ENCODE results near the gene NPAS3.

Gene NPAS3

DNA sequence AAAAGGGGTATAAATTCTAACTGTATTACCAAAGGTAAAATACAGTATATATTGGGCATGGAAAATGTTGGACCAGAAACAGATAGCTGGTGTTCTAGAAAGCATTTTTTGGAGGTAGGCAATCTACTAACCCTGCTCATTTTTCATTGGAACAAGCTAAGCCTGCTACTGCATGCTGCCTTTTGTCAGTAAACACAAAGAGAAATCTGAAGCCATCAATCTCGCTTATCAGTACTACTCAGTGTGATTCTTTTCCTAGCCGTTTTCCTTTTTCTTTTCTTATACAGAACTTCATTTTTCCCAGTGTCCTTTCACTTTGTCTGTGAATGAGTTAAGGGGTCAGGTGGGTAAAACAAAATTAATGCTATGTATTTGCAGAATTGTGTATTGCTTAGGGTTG, 312.3 kb downstream of the NPAS3 start:
- no peak for DNase-seq (ENCODE audit: low read depth in 2 of 2)

DNA sequence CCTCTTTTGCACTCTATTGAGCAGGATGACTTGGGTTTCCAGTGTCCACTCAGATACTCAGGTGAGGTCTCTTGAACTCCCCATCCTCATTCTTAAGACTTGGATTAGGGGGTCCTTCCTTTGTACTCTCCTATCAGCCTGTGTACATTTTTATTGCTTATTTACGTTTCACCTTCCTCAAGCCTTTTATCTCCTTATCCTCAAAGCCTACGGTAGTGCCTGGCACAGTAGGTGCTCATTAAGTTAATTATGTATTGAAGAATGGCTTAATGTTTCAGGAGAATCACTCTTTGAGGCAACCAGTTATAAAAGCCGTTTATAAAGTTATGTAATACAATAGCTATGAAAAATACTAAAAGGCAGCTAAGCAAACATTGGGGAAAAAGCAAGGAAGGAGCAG, 315.7 kb downstream of the NPAS3 start:
- no peak for DNase-seq (ENCODE audit: low read depth in 2 of 2)

DNA sequence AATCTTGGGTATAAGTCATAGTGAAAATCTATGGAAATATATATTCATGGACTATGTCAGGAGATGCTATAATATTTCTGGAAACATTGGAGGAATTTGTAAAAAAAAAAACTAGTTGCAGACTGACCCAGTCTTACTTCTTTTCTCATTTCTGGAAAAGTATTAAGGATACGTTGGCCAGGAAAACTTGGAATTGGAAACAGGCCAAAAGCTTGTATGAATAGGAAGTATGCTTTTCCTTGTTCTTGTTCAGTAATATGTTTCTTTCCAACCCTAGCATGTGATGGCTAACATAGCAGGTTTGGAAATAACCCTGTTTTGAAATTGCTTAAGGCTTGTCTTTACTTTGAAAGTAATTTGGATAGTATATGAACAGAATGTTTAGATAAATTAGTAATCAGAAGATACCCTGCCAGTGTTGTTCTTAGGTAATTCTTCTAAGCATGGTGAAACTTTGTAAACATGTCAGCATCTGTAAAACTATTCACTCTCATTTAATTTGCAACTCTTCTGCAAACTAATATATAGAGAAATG, 316.2 kb downstream of the NPAS3 start:
- DNase-seq (ENCODE audit: low read depth in 2 of 2), result no peak

DNA sequence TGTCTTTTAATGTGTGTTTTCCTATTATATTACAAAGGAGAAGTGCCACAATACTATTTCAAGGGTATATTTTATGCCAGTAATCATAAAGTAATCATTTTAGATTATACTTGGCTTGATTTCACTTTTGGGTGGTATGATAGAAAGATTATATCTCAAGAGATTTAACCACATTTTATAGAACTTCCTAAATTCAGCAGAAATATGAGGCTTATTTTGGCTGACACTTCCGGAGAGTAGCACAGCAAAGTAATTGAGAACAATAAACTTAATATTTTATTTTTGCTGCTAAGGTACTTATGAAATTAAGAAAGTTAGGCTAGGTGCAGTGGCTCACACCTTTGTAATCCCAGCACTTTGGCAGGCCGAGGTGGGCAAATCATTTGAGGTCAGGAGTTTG, 319.1 kb downstream of the NPAS3 start:
- no peak for DNase-seq (ENCODE audit: low read depth in 2 of 2)

DNA sequence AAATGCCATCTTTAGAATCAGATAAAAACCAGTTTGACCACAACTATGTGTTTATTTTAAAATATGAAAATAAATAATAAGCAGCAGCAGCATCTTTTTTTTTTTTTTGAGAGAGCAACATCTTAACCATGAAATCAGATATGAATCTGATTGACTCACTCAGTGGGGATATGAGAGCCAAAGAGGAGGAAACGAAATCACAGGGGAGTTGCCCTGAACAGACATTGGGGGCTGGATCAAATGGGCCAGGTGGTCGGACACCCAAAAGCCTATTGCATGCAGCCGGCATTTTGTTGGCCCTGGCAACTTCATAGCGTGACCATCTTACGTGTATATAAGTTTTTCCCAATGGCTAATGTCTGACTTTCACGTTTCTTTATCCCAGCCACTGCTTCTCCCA, 321.1 kb downstream of the NPAS3 start:
- no peak for DNase-seq (ENCODE audit: low read depth in 2 of 2)

DNA sequence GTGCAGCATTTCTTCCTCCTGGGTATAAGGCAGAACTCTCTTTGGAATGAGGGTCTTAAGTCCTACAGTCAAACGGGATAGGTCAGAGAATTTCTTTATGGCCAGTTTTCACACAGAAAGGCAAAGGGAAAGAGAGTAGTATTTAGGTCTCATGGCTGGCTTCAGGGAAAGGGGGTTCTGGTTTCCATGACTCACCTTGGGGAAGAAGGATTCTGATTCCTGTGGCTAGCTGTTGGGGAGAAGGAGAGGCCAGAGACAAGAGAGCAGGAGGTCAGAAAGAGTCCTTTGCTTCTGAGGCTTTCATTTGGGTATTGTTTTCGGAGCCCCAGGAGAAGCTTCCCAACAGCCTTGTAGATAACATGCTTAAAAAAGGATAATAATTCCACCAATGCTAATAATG, 332.5 kb downstream of the NPAS3 start:
- no peak for DNase-seq (ENCODE audit: low read depth in 2 of 2)

DNA sequence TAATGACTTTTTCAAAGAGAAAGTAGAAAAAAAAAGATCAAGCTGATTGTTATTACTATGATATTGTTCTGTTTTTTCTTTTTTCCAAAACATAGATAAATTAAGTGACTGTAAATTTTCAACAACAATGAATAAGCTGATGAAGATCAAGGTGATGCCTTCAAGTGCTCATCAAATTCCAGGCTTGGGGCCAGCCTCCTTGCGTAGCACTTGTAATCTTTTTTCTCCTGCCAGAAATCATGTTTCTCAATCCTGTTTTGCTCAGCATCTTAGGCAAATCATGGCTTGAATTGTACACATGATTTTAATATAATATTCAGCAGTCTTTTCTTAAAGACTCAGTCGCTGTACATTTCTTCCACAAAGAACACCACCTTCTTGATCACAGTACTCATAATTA, 333.2 kb downstream of the NPAS3 start:
- DNase-seq (ENCODE audit: low read depth in 2 of 2), result no peak

DNA sequence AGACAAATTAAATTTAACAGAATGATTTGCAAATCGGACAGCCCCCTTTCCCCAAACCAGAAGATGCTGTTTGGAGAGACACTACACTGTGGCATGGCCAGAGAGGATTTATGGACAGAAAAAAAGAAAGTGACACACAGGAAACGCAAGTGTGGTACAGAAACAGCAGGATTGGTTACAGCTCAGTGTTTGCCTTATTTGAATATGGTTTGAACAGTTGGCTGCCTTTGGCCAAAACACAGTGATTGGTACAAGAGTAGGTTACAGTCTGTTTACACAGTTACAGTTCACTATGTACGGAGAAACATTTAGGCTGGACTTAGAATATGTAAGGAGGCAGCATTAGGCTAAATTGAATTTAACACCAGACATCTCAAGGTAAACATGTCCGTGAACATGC, 335.3 kb downstream of the NPAS3 start:
- DNase-seq (ENCODE audit: low read depth in 2 of 2), result no peak

DNA sequence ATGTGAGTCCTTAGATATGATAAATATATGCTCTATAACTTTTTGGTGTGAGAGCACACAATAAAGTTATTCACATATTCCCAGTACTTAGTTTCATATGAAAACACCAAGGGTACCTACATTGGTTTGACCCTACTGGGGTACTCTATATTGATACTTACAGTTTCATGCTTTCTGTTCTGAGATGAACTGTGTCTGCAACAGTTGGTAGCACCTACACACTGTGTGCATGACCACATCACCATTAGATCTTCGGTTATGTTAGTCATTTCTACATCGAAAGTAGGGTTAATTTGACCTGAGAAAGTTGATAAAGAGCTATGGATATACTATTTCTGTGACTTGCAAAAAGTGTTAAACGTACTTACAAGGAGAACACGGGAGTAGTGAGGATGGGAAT, 337.2 kb downstream of the NPAS3 start:
- DNase-seq (ENCODE audit: low read depth in 2 of 2), result no peak

DNA sequence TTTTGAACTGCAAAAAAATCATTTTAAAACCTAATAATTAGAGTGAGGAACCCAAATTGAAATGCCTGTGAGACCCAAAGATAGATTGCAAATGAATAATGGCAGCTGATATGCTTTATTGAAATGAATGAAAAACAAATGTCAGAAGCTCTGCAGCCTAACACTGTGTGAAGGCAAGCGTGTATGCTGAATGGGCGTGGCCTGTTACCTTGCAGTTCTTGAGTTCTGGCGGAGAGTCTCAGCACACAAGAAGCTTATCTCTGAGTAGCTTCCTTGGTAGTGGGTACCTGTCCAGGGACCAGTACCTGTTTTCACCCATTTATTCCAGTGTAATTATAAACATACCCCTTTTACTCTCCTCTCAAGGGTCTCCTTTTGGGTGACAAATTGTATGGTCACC, 341.2 kb downstream of the NPAS3 start:
- no peak for DNase-seq (ENCODE audit: low read depth in 2 of 2)

DNA sequence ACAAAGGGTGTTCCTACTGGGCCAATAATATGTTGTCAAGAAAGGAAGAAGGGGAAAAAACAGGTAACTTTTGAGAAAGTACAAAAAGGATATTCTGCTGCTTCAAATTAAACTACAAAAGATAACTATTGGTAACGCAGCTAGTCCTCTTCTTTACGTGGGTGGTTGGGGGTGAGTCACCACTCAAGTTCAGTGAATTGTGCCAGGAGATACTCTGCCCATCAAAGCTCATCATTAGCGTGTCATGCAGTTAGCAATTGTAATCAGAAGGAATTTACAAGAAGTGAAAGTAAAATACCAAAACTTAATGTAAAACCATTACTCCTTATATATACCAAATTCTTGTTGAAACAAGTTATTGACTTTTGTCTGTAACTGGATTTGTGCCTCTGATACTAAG, 342.0 kb downstream of the NPAS3 start:
- no peak for DNase-seq (ENCODE audit: low read depth in 2 of 2)

DNA sequence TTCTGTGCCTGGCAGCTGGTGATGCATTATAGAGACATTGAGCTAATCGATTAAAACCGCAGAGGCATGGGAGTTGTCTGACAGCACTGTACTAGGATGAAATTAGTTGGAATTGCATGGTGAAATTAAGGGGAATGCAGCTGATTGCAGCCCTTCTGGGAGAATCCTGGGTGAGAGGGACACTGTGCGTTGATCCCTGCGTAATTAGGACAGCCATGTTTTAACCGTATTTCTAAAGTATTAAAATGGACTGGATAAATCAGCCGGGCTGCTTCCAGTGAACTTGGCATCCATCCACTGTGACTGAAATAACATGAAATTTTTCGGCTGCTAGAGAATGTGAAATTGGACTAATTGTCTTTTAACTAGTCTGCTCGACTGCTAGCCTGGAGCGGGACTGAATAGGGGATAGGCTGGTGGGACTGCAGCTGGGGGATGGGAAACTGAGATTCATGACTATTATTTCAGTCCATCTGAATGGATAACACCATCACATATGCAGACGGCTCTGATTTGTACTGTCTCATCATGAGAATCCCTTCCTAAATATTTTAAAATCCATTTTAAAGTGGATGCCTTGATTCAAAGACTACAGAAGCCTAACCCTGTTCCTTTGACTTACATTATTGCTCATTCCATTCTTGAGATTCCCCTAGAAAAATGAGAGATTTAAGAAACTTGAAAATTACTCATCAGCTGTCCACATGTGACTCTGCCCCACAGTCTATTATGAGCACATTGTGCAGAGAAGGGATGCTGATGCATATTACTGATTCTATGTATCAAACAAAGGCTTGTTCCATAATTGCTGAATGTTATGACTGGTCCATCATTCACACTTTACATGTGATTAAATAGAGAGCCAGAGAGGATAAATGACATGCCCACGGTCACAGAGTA, 343.9 kb downstream of the NPAS3 start:
- DNase-seq (ENCODE audit: low read depth in 2 of 2), result no peak

DNA sequence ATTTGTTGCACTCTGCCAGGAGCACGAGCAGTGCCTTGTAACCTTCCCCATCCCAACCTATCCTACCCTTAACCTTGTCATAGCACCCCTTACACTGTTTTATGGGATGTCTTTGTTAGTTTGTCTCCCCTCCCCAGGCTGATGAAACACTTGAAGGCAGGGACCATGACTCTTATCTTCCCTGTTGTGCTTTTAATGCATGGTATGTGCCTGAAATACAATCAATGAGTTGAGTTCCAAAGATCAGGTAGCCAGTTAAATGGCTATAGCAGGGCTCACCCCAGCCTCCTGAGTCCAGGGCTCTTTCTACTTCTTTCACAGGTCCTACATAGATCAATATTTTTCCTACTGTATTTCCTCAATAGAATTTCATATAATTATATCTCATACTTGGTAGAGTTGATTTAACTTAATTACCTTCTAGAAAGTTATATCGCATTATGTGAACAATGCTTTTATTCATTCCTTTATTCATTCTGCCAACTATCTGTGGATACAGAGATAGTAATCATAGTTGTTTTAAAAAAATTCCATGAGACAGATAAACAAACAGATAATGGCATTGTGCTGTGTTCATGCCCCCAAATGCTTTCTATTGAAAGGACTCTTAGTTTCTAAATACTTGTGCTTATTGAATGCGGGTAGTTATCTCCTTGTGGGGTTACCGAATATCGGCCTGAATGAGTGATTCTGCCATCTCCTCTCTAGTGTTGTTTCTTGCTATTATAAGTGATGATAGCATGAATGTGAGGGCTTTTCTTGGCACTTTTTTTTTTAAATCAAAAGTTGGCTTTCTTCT, 347.4 kb downstream of the NPAS3 start:
- no peak for DNase-seq (ENCODE audit: low read depth in 2 of 2)

DNA sequence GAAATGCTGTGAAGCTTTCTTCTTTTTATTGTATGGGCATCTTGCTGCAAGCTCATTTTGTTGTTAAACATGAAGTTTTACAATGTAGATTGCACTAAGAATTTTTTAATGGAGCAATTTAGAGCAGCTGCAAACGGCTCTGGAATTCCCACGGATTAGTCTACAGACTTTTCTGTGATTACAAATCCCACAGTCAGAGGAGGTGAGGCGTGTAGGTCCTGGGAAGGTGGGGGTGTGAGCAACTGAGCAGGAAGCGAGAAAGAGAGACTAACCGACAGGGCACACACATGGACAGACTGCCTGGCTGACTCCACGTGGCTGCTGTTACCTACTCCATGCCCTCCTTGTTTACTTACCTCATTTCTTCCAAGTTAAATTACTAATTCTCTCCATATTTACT, 348.5 kb downstream of the NPAS3 start:
- DNase-seq (ENCODE audit: low read depth in 2 of 2), result no peak

DNA sequence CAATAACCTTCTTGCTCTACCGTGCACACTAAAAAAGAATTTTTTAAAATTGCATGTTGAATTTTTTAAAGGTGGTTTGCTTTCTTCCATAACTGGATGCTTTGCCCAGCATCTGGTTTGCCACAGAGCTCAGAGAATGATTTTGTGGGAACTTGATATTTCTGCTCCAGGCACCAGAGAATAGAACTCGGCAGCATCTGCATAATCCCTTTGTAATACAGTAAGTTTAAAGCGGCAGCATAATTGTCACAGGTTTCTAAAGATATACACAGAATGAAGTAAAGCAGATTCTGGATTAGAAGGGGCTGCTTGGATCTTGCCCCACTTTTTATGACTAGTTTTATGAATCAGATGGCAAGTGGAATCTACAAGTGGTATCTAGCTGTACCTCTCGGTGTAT, 352.0 kb downstream of the NPAS3 start:
- no peak for DNase-seq (ENCODE audit: low read depth in 2 of 2)

DNA sequence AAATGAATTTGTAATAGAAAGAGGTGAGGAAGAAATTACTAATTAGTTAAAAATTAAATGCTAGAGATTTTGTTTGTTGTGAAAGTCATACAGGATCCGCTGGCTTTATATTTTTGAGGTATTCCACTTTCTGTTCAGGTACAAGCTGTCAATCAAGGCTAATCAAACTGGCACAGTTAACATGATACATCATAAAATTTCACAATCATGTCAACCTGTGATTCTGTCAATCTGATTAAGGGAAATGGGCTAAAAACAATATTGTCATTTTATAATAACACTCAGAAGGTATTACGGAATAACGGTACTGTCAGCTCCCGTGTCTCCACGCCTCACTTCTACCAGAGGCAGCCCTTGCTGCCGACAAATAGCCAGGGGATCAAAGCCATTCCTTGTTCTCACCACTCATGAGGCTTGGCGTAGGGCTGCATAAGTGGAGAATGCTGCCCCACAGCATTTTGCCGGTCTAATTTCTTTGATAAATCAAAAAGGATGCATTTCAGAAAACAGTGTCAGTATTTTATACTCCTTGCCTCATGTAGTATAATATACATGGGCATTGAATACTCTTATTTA, 352.9 kb downstream of the NPAS3 start:
- no peak for DNase-seq (ENCODE audit: low read depth in 2 of 2)

DNA sequence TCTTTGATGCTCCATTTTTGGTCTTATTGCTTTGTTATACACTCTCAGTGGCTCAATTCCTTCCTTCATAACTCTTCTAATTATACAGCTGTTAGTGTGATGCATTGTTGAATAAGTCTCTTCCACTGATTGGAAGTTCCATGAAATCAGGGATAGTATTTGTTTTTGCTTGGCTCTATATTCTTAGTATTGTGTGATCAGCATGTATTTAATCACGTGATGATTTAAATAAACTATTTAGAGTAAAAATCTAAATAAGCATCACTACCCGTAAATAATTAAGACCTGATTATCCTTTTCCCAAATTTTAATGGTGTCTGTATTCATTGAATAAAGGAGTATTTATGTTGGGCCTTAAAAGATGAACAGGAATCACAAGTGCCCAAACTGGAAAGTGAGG, 355.7 kb downstream of the NPAS3 start:
- no peak for DNase-seq (ENCODE audit: low read depth in 2 of 2)

DNA sequence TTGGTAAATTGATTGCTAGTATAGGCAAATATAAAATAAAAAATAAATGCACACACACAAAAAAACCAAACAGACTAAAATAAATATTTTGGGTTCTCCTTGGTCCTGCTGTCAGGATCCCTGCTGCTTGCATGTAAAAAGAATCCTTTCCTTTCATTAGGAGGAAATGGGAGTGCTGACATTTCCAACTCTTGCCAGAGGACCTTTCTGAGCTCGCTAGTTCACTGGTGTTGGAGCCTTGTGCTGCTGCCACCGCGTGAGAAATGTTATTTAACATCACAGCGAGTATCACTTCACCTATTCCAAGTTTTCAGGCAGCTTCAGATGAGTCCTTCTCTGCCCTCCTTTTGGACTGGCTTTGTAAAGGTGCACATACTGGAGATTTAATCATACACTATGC, 358.9 kb downstream of the NPAS3 start:
- DNase-seq (ENCODE audit: low read depth in 2 of 2), result no peak

DNA sequence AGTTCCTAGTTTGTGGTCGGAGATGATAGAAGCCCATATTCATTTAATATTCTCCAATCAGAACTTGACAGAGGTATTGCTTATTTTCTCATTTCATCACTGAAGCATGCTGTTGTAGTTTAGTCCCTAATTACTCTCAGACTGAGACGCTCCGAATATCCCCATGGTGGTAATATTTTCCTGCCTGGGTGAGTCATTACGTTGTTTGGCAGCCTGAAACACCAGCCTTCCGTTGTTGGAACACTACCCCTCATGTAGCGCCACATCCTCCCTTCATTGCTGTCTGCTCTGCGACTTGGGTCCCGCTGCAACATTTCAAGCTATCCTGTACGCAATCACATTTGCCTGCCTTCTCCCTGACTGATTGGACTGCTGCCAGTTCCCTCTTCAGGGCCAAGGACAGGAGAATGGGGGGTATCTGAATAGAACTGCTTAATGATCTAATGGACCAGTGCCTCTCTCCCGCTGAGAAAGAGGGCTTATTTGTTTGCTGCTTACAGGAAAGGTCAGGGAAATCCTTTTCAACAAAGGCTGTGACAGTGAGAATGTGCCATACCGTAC, 369.1 kb downstream of the NPAS3 start:
- DNase-seq (ENCODE audit: low read depth in 2 of 2), result no peak

DNA sequence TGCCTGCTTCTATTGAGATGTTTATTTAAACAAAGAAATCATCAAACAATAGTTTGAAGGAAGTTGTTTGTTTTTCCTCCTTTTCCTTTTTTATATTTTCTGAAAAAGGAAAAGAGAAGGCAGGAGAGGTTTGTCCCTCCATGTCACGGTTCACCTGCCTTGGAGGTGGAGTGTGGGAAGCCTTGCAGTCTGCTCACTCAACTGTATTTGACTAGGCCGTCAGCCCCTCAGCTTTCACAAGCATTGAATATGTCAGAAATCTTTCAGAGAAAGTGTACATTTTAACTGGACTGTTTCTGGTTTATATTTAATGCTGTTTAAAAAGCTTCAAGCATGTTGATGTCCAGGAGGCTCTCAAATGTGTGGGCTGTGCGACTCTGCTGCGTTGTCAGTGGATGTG, 370.4 kb downstream of the NPAS3 start:
- DNase-seq (ENCODE audit: low read depth in 2 of 2), result no peak

DNA sequence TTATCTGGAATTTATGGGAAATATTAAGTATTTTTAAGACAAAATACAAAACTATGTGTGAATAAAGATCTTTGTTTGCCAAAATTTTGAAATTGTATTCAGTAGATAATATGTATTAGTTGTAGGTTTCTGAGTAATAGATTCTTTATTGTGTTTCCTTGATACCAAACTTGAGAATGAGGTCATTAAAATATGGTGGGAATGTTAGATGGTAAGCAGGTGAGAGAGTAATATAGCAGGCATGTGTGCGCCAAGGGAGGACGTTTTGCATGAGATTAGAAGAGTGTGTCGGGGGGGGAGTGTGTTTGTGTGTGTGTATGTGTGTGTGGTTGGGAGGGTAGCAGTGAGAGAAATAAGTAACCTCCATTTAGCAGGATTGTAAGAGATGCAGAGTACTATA, 376.5 kb downstream of the NPAS3 start:
- no peak for DNase-seq (ENCODE audit: low read depth in 2 of 2)

DNA sequence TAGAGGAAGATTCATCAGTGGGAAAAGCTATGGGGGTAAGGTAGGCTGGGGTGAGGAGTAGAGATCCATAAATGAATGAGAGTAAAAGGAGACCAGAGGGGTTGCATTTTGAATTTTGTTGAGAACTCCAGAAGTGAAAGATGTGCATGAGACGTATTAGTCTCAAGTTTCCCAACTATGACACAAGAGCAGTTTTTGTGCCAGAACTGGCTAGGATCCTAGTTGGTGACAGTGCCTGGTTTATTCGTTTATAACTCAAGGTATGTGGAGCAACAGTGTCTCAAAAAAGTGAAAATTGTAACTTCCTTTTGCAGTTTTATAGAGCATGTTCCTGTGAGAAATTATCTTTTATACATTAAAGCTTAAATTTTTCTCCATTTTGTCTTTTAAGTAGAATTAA, 377.0 kb downstream of the NPAS3 start:
- DNase-seq (ENCODE audit: low read depth in 2 of 2), result no peak

All from activated CD8-positive, alpha-beta memory T cell treated with anti-CD3 and anti-CD28 coated beads for 4 hours (primary cell).